GM23338 (cell line): ENCODE measurements around the gene TPST2. TPM values are rescaled to one million over a fixed set of nuclear protein-coding genes. Genes with fewer than 3 reads are reported as not detected.

Experiments
- ATAC-seq: fragments of 200-7000 bp; cut with Tn5 transposase; 3 replicates; pipeline ENCODE4 v1.9.1; 2020
- DNase-seq: peaks from one replicate; pipeline ENCODE4 v3.0.0-alpha.2; 2015; ENCODE audit warnings: low spot score
- H2AFZ ChIP-seq: fragments of 200-600 bp; sonication (generic); 2 replicates; pipeline ENCODE4 v1.8.0; 2016; ENCODE audit warnings: antibody characterized with exemption, mild to moderate bottlenecking, moderate library complexity
- H3F3A ChIP-seq: fragments of 200-600 bp; sonication (generic); replicated peaks from 2 replicates; pipeline ENCODE4 v1.8.0; 2017; ENCODE audit warnings: antibody characterized with exemption, mixed run types, low read depth
- H3K27ac ChIP-seq: fragments of 200-600 bp; sonication (generic); 2 replicates; pipeline ENCODE4 v1.6.1; 2016; ENCODE audit warnings: low read depth
- H3K27me3 ChIP-seq: fragments of 200-600 bp; sonication (generic); 2 replicates; pipeline ENCODE4 v1.8.0; 2016; ENCODE audit warnings: mild to moderate bottlenecking, mixed run types, moderate library complexity; ENCODE audit not compliant: insufficient read depth
- H3K36me3 ChIP-seq: fragments of 200-600 bp; sonication (generic); 2 replicates; pipeline ENCODE4 v1.8.0; 2016; ENCODE audit warnings: mild to moderate bottlenecking; ENCODE audit not compliant: insufficient read depth
- H3K4me1 ChIP-seq: fragments of 200-600 bp; sonication (generic); 2 replicates; pipeline ENCODE4 v1.8.0; 2016; ENCODE audit warnings: mild to moderate bottlenecking, moderate library complexity; ENCODE audit not compliant: insufficient read depth
- H3K4me2 ChIP-seq: fragments of 200-600 bp; sonication (generic); 2 replicates; pipeline ENCODE4 v1.7.1; 2017; ENCODE audit warnings: mixed run types
- H3K4me3 ChIP-seq: fragments of 200-600 bp; sonication (generic); 2 replicates; pipeline ENCODE4 v1.6.1; 2016; ENCODE audit warnings: mixed run types
- H3K79me2 ChIP-seq: fragments of 200-600 bp; sonication (generic); replicated peaks from 2 replicates; pipeline ENCODE4 v1.8.0; 2017; ENCODE audit warnings: mild to moderate bottlenecking; ENCODE audit not compliant: insufficient read depth
- H3K9me2 ChIP-seq: fragments of 200-600 bp; sonication (generic); 2 replicates; pipeline ENCODE4 v1.8.0; 2017; ENCODE audit not compliant: insufficient read depth
- H4K20me1 ChIP-seq: fragments of 200-600 bp; sonication (generic); replicated peaks from 2 replicates; pipeline ENCODE4 v1.8.0; 2017; ENCODE audit warnings: mild to moderate bottlenecking; ENCODE audit not compliant: insufficient read depth
- H3K27ac Mint-ChIP-seq: 2 replicates; pipeline ENCODE4 v1.8.0; 2020; ENCODE audit warnings: inconsistent platforms, mild to moderate bottlenecking, moderate library complexity, mixed read lengths
- H3K27me3 Mint-ChIP-seq: 3 replicates; pipeline ENCODE4 v1.8.0; 2022; ENCODE audit warnings: low read depth, mild to moderate bottlenecking, moderate library complexity, mixed read lengths, inconsistent platforms; ENCODE audit not compliant: insufficient read depth, poor library complexity
- H3K36me3 Mint-ChIP-seq: 3 replicates; pipeline ENCODE4 v1.8.0; 2021; ENCODE audit warnings: low read depth, mild to moderate bottlenecking, inconsistent platforms, moderate library complexity, mixed read lengths
- H3K4me1 Mint-ChIP-seq: 3 replicates; pipeline ENCODE4 v1.8.0; 2020; ENCODE audit warnings: mild to moderate bottlenecking, inconsistent platforms, mixed read lengths
- H3K4me3 Mint-ChIP-seq: 3 replicates; pipeline ENCODE4 v1.8.0; 2021; ENCODE audit warnings: moderate library complexity, mild to moderate bottlenecking, inconsistent platforms, mixed read lengths
- H3K9me3 Mint-ChIP-seq: 3 replicates; pipeline ENCODE4 v1.8.0; 2020; ENCODE audit warnings: moderate library complexity, mild to moderate bottlenecking, inconsistent platforms, mixed read lengths
- EZH2 ChIP-seq: fragments of 200-600 bp; sonication (generic); IDR thresholded peaks from one replicate; pipeline ENCODE4 v1.8.0; 2017; ENCODE audit warnings: antibody characterized with exemption, mild to moderate bottlenecking, low read depth; ENCODE audit not compliant: unreplicated experiment
- EZH2phosphoT487 ChIP-seq: fragments of 200-600 bp; sonication (generic); IDR thresholded peaks from one replicate; pipeline ENCODE4 v1.8.1; 2018; ENCODE audit warnings: antibody characterized with exemption; ENCODE audit not compliant: unreplicated experiment
- JUNB ChIP-seq: IDR thresholded peaks from one replicate; pipeline ENCODE4 v1.6.1; 2016; ENCODE audit warnings: antibody characterized with exemption; ENCODE audit not compliant: unreplicated experiment
- NANOG ChIP-seq: IDR thresholded peaks from 2 replicates; pipeline ENCODE4 v1.6.1; 2016; ENCODE audit warnings: antibody characterized with exemption, borderline replicate concordance
- POLR2AphosphoS5 ChIP-seq: IDR thresholded peaks from 2 replicates; pipeline ENCODE4 v1.6.1; 2016; ENCODE audit warnings: antibody characterized with exemption, low read depth
- STAT1 ChIP-seq: IDR thresholded peaks from one replicate; pipeline ENCODE4 v1.6.1; 2016; ENCODE audit warnings: antibody characterized with exemption; ENCODE audit not compliant: unreplicated experiment
- ZNF331 ChIP-seq: fragments of 250-450 bp; sonication (Bioruptor Pico); IDR thresholded peaks from 2 replicates; pipeline ENCODE4 v1.5.0; 2020; ENCODE audit warnings: low read depth, mild to moderate bottlenecking, moderate library complexity
- polyA plus RNA-seq: library from polyadenylated mRNA; unstranded; fragments of >200 nt; fragmentation: Nextera tagmentation; extraction: Ambion mirVana; gene quantifications from 2 replicates; pipeline ENCODE4 v1.2.1, GENCODE V29; 2016
- total RNA-seq: library from RNA; depleted of rRNA; stranded (reverse); fragments of >200 nt; shearing (Covaris generic); gene quantifications from 2 replicates; pipeline ENCODE4 v1.2.3, GENCODE V29; 2014
- TF ChIP-seq, protein P1 (sequence below): fragments of 250-450 bp; sonication (Bioruptor Pico); IDR thresholded peaks from 2 replicates; pipeline ENCODE4 v1.5.0; 2020; ENCODE audit warnings: mild to moderate bottlenecking, moderate library complexity
- TF ChIP-seq, protein P2 (sequence below), 2 experiments: fragments of 200-600 bp in 1 of 2; sonication (generic) in 1 of 2; conservative IDR thresholded peaks; 2 replicates each; pipeline versions ENCODE4 v1.5.1 to v1.6.1; 2016 to 2017; ENCODE audit warnings: antibody characterized with exemption in 2 of 2, low read depth in 2 of 2, mild to moderate bottlenecking in 2 of 2, moderate library complexity in 1 of 2
- TF ChIP-seq, protein P3 (sequence below): IDR thresholded peaks from one replicate; pipeline ENCODE4 v1.6.1; 2018; ENCODE audit warnings: antibody characterized with exemption; ENCODE audit not compliant: unreplicated experiment

Gene TPST2
- total and polyA plus RNA-seq, 2 experiments from 2014 or later: 37.9 to 127 TPM

DNA sequence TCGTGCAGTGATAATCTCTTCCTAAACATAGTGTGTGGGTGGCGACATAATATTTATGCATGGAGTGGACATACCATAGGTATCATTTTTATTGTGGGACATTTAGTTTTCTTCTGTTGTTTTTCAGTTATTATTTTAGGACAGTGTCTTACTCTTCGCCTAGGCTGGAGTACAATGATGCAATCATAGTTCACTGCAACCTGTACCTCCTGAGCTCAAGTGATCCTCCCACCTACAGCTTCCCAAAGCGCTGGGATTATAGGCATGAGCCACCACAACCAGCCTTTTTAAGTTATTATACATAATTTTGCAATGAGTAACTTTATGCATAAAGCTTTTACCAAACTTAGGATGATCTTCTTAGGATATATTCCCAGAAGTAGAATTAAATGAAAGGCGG, 103.5 kb downstream of the TPST2 start:
- ATAC-seq: no peak
- Histone ChIP-seq H3K36me3 (peaks cover 30% of the 10 kb centered on the region), H3K79me2 (peaks cover 49% of the 10 kb centered on the region), H3K27me3 (no peaks in the 10 kb centered on the region), H3K4me1 (peaks cover 20% of the 10 kb centered on the region), H4K20me1 (peaks cover 8% of the 10 kb centered on the region; the same call in 1 of the 2 replicates), H3K27ac (no peak overlapping the region), H3K9me2 (no peaks in the 10 kb centered on the region), H3F3A (peaks cover 41% of the 10 kb centered on the region), H3K4me3 (no peak overlapping the region), H3K4me2 (no peak overlapping the region), H2AFZ (no peak overlapping the region)
- peaks cover 2% of the 10 kb centered on the region for H3K27me3 Mint-ChIP-seq
- peaks cover 36% of the 10 kb centered on the region for H3K36me3 Mint-ChIP-seq
- H3K4me1 Mint-ChIP-seq: peaks cover 27% of the 10 kb centered on the region
- TF ChIP-seq JUNB: no peak
- TF ChIP-seq EZH2: no peak
- DNase-seq: no peak
- H3K9me3 Mint-ChIP-seq: 0 out of 3 replicates have a peak, but pooled peaks cover 2% of the 10 kb centered on the region
- H3K27ac Mint-ChIP-seq: no peak overlapping the region; the same call in 1 of the 2 replicates
- H3K4me3 Mint-ChIP-seq: no peak overlapping the region

DNA sequence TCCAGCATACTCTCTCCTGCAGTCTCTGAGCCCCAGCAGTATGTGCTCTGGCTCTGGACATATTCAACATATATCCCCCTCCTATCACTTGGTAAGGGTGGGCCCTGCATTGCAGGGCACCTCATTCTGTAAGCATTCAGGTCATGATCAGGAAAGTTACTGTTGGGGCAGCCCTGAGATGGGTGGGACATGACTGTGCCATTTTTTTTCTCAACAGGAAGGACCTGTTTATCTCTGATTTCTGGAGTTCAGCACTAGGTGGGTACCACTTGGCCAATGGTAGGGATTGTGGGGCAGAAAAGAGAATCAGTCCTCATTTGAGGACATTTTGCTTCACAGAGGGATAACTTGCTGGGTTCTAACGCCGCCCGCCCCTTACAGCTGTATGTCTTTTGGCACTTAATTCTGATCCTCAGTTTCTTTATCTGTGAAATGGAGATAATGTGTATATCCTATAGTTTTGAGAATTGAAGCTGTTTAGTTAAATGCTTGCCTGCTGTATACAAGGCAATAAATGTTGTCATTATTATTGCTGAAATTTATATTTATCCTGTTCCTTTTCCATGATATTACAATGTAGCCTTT, 104.0 kb downstream of the TPST2 start:
- Mint-ChIP-seq H3K27me3 (peaks cover 2% of the 10 kb centered on the region), H3K36me3 (peaks cover 35% of the 10 kb centered on the region), H3K27ac (no peak overlapping the region), H3K4me1 (peaks cover 32% of the 10 kb centered on the region), H3K9me3 (0 out of 3 replicates have a peak, but pooled peaks cover 2% of the 10 kb centered on the region), H3K4me3 (peak overlapping the region; percentile 98; the same call in 1 of the 3 replicates)
- ATAC-seq (no peak), DNase-seq (no peak)
- peaks cover 27% of the 10 kb centered on the region for H3K36me3 ChIP-seq
- no peak overlapping the region for H3K27ac ChIP-seq
- peaks cover 54% of the 10 kb centered on the region for H3K79me2 ChIP-seq
- no peak overlapping the region for H3K4me2 ChIP-seq
- H3F3A ChIP-seq: peaks cover 37% of the 10 kb centered on the region
- peaks cover 25% of the 10 kb centered on the region for H3K4me1 ChIP-seq
- H2AFZ ChIP-seq: no peak overlapping the region
- H3K4me3 ChIP-seq: no peak overlapping the region
- no peaks in the 10 kb centered on the region for H3K9me2 ChIP-seq
- peaks cover 8% of the 10 kb centered on the region; the same call in 1 of the 2 replicates for H4K20me1 ChIP-seq
- H3K27me3 ChIP-seq: no peaks in the 10 kb centered on the region
- TF ChIP-seq ZNF331 (CRISPR knock-in tag) (no peak), EZH2phosphoT487 (no peak), STAT1 (no peak), NANOG (no peak), POLR2AphosphoS5 (no peak), JUNB (no peak)
- TF ChIP-seq, protein P1, sequence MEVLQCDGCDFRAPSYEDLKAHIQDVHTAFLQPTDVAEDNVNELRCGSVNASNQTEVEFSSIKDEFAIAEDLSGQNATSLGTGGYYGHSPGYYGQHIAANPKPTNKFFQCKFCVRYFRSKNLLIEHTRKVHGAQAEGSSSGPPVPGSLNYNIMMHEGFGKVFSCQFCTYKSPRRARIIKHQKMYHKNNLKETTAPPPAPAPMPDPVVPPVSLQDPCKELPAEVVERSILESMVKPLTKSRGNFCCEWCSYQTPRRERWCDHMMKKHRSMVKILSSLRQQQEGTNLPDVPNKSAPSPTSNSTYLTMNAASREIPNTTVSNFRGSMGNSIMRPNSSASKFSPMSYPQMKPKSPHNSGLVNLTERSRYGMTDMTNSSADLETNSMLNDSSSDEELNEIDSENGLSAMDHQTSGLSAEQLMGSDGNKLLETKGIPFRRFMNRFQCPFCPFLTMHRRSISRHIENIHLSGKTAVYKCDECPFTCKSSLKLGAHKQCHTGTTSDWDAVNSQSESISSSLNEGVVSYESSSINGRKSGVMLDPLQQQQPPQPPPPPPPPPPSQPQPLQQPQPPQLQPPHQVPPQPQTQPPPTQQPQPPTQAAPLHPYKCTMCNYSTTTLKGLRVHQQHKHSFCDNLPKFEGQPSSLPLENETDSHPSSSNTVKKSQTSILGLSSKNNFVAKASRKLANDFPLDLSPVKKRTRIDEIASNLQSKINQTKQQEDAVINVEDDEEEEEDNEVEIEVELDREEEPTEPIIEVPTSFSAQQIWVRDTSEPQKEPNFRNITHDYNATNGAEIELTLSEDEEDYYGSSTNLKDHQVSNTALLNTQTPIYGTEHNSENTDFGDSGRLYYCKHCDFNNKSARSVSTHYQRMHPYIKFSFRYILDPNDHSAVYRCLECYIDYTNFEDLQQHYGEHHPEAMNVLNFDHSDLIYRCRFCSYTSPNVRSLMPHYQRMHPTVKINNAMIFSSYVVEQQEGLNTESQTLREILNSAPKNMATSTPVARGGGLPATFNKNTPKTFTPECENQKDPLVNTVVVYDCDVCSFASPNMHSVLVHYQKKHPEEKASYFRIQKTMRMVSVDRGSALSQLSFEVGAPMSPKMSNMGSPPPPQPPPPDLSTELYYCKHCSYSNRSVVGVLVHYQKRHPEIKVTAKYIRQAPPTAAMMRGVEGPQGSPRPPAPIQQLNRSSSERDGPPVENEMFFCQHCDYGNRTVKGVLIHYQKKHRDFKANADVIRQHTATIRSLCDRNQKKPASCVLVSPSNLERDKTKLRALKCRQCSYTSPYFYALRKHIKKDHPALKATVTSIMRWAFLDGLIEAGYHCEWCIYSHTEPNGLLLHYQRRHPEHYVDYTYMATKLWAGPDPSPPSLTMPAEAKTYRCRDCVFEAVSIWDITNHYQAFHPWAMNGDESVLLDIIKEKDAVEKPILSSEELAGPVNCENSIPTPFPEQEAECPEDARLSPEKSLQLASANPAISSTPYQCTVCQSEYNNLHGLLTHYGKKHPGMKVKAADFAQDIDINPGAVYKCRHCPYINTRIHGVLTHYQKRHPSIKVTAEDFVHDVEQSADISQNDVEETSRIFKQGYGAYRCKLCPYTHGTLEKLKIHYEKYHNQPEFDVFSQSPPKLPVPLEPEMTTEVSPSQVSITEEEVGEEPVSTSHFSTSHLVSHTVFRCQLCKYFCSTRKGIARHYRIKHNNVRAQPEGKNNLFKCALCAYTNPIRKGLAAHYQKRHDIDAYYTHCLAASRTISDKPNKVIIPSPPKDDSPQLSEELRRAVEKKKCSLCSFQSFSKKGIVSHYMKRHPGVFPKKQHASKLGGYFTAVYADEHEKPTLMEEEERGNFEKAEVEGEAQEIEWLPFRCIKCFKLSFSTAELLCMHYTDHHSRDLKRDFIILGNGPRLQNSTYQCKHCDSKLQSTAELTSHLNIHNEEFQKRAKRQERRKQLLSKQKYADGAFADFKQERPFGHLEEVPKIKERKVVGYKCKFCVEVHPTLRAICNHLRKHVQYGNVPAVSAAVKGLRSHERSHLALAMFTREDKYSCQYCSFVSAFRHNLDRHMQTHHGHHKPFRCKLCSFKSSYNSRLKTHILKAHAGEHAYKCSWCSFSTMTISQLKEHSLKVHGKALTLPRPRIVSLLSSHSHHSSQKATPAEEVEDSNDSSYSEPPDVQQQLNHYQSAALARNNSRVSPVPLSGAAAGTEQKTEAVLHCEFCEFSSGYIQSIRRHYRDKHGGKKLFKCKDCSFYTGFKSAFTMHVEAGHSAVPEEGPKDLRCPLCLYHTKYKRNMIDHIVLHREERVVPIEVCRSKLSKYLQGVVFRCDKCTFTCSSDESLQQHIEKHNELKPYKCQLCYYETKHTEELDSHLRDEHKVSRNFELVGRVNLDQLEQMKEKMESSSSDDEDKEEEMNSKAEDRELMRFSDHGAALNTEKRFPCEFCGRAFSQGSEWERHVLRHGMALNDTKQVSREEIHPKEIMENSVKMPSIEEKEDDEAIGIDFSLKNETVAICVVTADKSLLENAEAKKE: no peak
- TF ChIP-seq, protein P2, sequence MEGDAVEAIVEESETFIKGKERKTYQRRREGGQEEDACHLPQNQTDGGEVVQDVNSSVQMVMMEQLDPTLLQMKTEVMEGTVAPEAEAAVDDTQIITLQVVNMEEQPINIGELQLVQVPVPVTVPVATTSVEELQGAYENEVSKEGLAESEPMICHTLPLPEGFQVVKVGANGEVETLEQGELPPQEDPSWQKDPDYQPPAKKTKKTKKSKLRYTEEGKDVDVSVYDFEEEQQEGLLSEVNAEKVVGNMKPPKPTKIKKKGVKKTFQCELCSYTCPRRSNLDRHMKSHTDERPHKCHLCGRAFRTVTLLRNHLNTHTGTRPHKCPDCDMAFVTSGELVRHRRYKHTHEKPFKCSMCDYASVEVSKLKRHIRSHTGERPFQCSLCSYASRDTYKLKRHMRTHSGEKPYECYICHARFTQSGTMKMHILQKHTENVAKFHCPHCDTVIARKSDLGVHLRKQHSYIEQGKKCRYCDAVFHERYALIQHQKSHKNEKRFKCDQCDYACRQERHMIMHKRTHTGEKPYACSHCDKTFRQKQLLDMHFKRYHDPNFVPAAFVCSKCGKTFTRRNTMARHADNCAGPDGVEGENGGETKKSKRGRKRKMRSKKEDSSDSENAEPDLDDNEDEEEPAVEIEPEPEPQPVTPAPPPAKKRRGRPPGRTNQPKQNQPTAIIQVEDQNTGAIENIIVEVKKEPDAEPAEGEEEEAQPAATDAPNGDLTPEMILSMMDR (conservative IDR thresholded peaks at IDR 0.05; ENCODE audit: low read depth in 2 of 2): no peak
- TF ChIP-seq, protein P3, sequence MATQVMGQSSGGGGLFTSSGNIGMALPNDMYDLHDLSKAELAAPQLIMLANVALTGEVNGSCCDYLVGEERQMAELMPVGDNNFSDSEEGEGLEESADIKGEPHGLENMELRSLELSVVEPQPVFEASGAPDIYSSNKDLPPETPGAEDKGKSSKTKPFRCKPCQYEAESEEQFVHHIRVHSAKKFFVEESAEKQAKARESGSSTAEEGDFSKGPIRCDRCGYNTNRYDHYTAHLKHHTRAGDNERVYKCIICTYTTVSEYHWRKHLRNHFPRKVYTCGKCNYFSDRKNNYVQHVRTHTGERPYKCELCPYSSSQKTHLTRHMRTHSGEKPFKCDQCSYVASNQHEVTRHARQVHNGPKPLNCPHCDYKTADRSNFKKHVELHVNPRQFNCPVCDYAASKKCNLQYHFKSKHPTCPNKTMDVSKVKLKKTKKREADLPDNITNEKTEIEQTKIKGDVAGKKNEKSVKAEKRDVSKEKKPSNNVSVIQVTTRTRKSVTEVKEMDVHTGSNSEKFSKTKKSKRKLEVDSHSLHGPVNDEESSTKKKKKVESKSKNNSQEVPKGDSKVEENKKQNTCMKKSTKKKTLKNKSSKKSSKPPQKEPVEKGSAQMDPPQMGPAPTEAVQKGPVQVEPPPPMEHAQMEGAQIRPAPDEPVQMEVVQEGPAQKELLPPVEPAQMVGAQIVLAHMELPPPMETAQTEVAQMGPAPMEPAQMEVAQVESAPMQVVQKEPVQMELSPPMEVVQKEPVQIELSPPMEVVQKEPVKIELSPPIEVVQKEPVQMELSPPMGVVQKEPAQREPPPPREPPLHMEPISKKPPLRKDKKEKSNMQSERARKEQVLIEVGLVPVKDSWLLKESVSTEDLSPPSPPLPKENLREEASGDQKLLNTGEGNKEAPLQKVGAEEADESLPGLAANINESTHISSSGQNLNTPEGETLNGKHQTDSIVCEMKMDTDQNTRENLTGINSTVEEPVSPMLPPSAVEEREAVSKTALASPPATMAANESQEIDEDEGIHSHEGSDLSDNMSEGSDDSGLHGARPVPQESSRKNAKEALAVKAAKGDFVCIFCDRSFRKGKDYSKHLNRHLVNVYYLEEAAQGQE: no peak
